Osteoblast (primary cell): ENCODE results near the gene PDXDC1. TPM values are rescaled to one million over a fixed set of nuclear protein-coding genes. Genes with fewer than 3 reads are reported as not detected.
"Not testable (repeated sequence)": the region's sequence is repeated elsewhere in the genome, so short reads cannot be mapped to it uniquely, and the experiment has no call there.

Source experiments
- DNase-seq: peaks from one replicate; pipeline ENCODE4 v3.0.0; 2011; ENCODE audit warnings: low spot score, mixed read lengths; ENCODE audit not compliant: insufficient read length; ENCODE audit errors: missing footprints
- H2AFZ ChIP-seq: 2 replicates; pipeline ENCODE4 v1.6.0; 2011; ENCODE audit warnings: mild to moderate bottlenecking, low read length
- H3K27ac ChIP-seq: 2 replicates; pipeline ENCODE4 v1.5.1; 2011; ENCODE audit warnings: mild to moderate bottlenecking, low read depth, low read length, moderate library complexity
- H3K27me3 ChIP-seq: 2 replicates; pipeline ENCODE4 v1.6.0; 2012; ENCODE audit warnings: mild to moderate bottlenecking, control low read depth, inconsistent platforms, low read length, moderate library complexity; ENCODE audit not compliant: insufficient read depth
- H3K36me3 ChIP-seq: 2 replicates; pipeline ENCODE4 v1.5.1; 2011; ENCODE audit warnings: mild to moderate bottlenecking, low read length, control low read depth, moderate library complexity; ENCODE audit not compliant: insufficient read depth
- H3K4me1 ChIP-seq: 2 replicates; pipeline ENCODE4 v1.5.1; 2011; ENCODE audit warnings: mild to moderate bottlenecking, low read length, control low read depth, moderate library complexity; ENCODE audit not compliant: insufficient read depth
- H3K4me2 ChIP-seq: 2 replicates; pipeline ENCODE4 v1.6.0; 2011; ENCODE audit warnings: mild to moderate bottlenecking, low read length; ENCODE audit not compliant: insufficient read depth
- H3K4me3 ChIP-seq: fragments of 200-600 bp; sonication (generic); 3 replicates; pipeline ENCODE4 v1.5.1; 2012; ENCODE audit warnings: mild to moderate bottlenecking, low read length, inconsistent platforms; ENCODE audit not compliant: insufficient read depth
- H3K79me2 ChIP-seq: 2 replicates; pipeline ENCODE4 v1.6.0; 2012; ENCODE audit warnings: mild to moderate bottlenecking, low read length, control low read depth, inconsistent platforms; ENCODE audit not compliant: insufficient read depth
- H3K9me3 ChIP-seq: 2 replicates; pipeline ENCODE4 v1.5.1; 2011; ENCODE audit warnings: low read depth, low read length, control low read depth
- H4K20me1 ChIP-seq: 2 replicates; pipeline ENCODE4 v1.6.0; 2012; ENCODE audit warnings: mild to moderate bottlenecking, low read length, control low read depth; ENCODE audit not compliant: insufficient read depth
- total RNA-seq: library from RNA; depleted of rRNA; stranded (reverse); fragments of >200 nt; gene quantifications from 2 replicates; pipeline ENCODE4 v1.2.3, GENCODE V29; 2012
- TF ChIP-seq, protein P1 (sequence below): IDR thresholded peaks from 2 replicates; pipeline ENCODE4 v1.5.1; 2011; ENCODE audit warnings: mild to moderate bottlenecking, low read depth, low read length, moderate library complexity; ENCODE audit errors: extremely low read depth

The PDXDC1 gene
- total RNA-seq, 1 donor: 82.5 TPM

DNA sequence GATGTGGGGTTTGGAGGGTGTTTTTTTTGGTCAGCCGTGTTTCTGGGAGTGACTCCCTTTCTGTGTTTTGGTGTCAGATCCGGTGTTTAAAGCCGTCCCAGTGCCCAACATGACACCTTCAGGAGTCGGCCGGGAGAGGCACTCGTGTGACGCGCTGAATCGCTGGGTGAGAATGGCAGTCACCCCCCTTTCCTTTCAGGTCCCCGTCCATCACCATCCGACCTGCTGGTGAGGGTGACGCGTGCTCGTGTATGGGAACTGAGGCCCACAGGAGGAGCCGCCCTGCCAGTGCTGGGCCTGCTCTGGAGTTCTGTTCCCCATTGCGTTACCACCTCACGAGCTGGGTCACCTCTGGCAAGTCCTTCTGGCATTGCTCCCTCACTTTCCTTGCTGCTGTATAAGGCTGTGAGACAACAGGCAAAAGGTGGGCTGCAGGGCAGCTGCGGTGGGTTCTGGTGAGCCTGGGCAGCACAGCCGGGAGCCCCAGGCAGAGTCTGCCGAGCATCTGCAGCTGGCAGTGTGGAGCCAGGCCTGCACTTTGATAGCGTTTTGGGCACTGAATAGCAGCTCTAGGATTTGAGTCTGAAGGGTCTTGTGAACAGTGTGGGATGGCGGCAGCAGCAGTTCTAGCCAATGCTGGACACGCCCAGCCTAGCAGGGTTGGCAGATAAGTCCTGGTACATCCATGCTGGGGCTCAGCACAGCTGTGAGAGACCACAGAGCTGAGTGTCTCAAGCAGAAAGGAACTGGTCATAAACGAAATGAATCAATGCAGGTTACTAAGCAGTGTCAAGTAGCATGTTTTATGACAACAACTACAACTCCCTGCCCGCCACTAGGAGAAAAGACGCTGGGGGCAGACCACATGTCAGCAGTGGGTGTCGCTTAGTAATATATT is 54.2 kb downstream of the PDXDC1 start:
- peaks cover 70% of the 10 kb centered on the region for H3K36me3 ChIP-seq
- peak overlapping the region; percentile 24 for H3K27ac ChIP-seq

DNA sequence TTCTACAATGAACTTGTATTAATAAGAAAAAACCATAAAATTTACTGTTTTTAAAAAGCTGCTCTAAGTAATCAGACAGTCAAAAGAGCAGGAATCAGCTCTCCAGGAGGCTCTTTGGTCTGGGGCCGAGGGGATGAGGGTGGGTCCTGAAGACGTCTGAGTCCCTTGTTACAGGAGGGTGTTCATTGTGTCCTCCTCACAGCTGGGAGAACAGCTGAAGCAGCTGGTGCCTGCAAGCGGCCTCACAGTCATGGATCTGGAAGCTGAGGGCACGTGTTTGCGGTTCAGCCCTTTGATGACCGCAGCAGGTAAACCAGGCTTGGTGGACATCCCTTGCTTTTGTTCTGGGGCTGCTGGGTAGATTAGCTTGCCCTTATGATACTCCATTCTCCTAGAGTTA is 54.9 kb downstream of the PDXDC1 start:
- H3K4me2 ChIP-seq, H3K27me3 ChIP-seq, DNase-seq, H3K4me3 ChIP-seq, H3K9me3 ChIP-seq, H2AFZ ChIP-seq: not testable (repeated sequence)
- Histone ChIP-seq H3K79me2 (peaks cover 28% of the 10 kb centered on the region), H3K4me1 (peaks cover 13% of the 10 kb centered on the region), H3K27ac (peak overlapping the region; percentile 36), H4K20me1 (peaks cover 19% of the 10 kb centered on the region), H3K36me3 (peaks cover 70% of the 10 kb centered on the region)

More for the DNA sequence above, 54.2 kb downstream of the PDXDC1 start:
- H3K9me3 ChIP-seq, H3K27me3 ChIP-seq, DNase-seq, H3K4me2 ChIP-seq, H2AFZ ChIP-seq, H3K4me3 ChIP-seq: not testable (repeated sequence)
- Histone ChIP-seq H4K20me1 (peaks cover 22% of the 10 kb centered on the region), H3K4me1 (peaks cover 14% of the 10 kb centered on the region), H3K79me2 (peaks cover 32% of the 10 kb centered on the region)

DNA sequence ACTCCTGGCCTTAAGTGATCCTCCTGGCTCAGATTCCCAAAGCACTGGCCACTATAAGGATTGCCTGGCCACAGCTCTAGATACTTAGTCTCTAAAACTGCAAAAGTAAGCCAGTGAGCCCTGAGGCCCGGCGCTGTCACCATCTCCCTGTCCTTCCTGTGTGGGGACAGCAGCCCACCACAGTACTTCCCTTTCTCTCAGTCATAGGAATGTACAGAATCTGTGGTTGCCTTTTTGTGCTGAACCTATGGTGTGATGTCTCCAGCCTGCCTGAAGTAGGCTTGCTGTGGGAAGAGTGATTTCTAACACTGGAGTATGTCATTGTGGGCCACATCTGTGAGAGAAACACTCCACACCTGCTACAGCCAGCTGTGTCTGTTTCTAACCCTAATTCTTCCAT is 56.4 kb downstream of the PDXDC1 start:
- H2AFZ ChIP-seq: no peak overlapping the region
- no peaks in the 10 kb centered on the region for H3K4me1 ChIP-seq
- peaks cover 11% of the 10 kb centered on the region for H4K20me1 ChIP-seq
- TF ChIP-seq, protein P1, sequence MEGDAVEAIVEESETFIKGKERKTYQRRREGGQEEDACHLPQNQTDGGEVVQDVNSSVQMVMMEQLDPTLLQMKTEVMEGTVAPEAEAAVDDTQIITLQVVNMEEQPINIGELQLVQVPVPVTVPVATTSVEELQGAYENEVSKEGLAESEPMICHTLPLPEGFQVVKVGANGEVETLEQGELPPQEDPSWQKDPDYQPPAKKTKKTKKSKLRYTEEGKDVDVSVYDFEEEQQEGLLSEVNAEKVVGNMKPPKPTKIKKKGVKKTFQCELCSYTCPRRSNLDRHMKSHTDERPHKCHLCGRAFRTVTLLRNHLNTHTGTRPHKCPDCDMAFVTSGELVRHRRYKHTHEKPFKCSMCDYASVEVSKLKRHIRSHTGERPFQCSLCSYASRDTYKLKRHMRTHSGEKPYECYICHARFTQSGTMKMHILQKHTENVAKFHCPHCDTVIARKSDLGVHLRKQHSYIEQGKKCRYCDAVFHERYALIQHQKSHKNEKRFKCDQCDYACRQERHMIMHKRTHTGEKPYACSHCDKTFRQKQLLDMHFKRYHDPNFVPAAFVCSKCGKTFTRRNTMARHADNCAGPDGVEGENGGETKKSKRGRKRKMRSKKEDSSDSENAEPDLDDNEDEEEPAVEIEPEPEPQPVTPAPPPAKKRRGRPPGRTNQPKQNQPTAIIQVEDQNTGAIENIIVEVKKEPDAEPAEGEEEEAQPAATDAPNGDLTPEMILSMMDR: no peak
- H3K9me3 ChIP-seq: no peaks in the 10 kb centered on the region
- H3K79me2 ChIP-seq: peaks cover 26% of the 10 kb centered on the region
- H3K27me3 ChIP-seq: no peaks in the 10 kb centered on the region
- H3K4me3 ChIP-seq: no peak overlapping the region
- H3K36me3 ChIP-seq: peaks cover 79% of the 10 kb centered on the region
- no peak overlapping the region for H3K27ac ChIP-seq
- no peak overlapping the region for H3K4me2 ChIP-seq
- no peak for DNase-seq

DNA sequence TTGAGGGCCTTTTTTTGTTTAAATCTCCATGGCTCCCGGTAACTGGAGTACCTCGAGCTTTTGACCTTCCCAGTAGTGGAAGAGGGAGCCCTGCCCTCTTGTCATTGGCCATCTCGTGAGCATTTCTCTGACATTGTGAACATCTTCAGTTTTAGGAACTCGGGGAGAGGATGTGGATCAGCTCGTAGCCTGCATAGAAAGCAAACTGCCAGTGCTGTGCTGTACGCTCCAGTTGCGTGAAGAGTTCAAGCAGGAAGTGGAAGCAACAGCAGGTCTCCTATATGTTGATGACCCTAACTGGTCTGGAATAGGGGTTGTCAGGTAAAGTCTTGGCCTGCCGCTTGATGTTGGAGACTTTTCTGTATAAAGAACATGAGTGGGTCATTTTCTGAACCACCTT is 56.8 kb downstream of the PDXDC1 start:
- no peaks in the 10 kb centered on the region for H3K9me3 ChIP-seq
- H4K20me1 ChIP-seq: peaks cover 11% of the 10 kb centered on the region
- H3K27ac ChIP-seq: no peak overlapping the region
- H3K4me1 ChIP-seq: no peaks in the 10 kb centered on the region
- no peak for DNase-seq
- no peak overlapping the region for H3K4me2 ChIP-seq
- H3K79me2 ChIP-seq: peaks cover 26% of the 10 kb centered on the region
- H3K4me3 ChIP-seq: no peak overlapping the region
- TF ChIP-seq, protein P1: no peak
- no peak overlapping the region for H2AFZ ChIP-seq
- peaks cover 81% of the 10 kb centered on the region for H3K36me3 ChIP-seq
- no peaks in the 10 kb centered on the region for H3K27me3 ChIP-seq
